ENCODE measurements around the gene USH1G.

The USH1G gene

GRCh38 chr17:74953134-74953687, 30.2 kb upstream of the USH1G start:
- no peak for DNase-seq

DNA sequence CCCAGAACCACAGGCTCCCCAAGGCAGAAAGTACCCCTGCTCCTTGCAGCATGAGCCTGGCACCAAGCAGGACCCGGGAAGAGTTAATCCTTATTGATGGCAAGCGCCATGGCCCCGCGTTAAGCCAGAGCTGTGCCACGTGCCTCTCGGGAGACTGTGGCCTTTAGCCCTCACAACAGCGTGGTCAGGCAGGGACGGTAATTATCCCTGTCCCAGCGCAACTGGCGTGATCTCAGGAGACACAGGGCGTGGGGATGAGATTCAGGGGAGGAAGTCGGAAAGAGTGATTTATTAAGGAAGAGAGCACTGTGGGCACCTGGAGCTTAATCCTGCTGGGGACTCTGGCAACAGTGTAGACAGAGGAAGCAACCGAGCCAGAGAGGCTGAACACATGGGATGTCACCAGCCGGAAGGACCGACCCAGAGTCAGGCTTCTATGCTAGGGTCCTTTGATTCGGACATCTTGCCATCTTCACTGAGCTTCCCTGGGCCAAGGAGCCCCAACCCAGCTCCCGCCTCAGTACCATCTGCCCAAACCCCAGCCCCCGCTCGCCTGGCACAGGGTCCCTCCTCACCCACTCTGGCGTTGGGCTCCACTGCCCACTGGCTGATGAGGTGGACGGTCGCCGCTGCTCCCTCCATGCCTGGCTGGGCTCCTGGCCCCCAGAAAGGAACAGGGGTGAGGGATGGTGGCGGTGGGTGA, 29.5 kb upstream of the USH1G start:
- no peak for DNase-seq

GRCh38 chr17:74951680-74952421, 28.8 kb upstream of the USH1G start:
- no peak for DNase-seq

DNA sequence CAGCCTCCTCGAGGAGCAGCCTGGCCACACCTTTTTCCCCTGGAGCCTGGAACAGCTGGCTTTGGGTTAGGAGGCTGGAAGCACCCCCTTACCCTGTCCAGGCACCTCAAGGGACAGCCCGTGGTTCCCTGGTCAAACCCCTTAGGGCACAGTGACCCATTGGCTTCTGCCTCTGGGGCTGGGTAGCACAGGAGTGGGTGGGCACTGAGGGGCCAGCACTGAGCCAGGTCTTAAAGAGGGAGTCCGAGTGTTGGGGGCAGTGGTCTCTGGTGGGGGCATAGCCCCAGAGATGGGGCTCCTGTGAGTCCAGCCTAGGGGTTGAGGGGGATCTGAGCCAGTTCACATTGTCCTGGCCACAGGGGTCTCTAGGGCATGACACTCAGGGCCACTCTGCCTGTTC, 28.0 kb upstream of the USH1G start:
- DNase-seq, result no peak

GRCh38 chr17:74950207-74950606, 27.2 kb upstream of the USH1G start:
- DNase-seq, result no peak

GRCh38 chr17:74949455-74950115, 26.5 kb upstream of the USH1G start:
- DNase-seq, result no peak

DNA sequence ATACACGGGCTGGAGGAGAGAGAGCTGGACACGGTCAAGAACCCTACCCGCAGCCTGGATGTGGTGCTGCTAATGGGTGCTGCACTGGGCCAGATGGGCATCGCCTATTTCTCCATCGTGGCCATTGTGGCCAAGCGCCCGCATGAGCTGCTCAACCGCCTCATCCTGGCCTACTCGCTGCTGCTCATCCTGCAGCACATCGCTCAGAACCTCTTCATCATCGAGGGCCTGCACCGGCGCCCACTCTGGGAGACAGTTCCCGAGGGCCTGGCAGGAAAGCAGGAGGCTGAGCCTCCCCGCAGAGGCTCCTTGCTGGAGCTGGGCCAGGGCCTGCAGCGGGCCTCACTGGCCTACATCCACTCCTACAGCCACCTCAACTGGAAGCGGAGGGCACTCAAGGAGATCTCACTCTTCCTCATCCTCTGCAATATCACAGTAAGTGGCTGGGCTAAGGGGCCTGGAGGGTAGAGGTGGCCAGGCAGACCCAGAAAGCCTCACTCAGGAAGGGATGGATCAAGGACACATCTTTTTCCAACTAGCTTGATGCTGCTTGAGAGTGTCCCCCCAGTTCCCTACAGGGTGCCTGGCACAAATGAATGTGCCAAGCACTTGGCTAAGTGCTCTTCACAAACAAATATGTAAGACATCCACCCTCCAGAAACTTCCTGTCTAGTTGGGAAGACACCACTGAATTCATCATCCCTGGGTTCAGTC, 24.1 kb upstream of the USH1G start:
- DNase-seq, result no peak

DNA sequence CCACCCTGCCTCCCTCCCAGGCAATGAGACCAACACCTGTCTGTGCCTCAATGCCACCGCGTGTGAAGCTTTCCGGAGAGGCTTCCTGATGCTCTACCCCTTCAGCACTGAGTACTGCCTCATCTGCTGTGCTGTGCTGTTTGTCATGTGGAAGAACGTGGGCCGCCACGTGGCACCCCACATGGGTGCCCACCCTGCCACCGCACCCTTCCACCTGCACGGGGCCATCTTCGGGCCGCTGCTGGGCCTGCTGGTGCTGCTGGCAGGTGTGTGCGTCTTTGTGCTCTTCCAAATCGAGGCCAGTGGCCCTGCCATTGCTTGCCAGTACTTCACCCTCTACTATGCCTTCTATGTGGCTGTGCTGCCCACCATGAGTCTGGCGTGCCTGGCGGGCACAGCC, 23.6 kb upstream of the USH1G start:
- DNase-seq, result no peak

DNA sequence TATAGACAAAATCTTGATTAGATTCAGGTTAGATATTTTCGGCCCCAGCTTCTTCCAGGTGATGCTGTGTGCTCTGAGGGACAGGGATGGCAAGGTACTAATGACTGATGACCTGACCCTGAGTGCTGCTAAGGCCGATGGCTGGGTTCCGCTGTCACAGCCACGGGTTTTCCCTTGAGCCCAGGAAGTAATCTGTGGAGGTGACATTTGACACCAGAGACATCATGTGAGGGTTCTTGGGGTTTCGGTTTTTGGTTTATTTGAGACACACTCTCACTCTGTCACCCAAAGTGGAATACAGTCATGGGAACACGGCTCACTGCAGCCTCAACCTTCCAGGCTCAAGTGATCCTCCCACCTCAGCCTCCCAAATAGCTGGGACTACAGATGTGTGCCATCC, 22.5 kb upstream of the USH1G start:
- peak; percentile 14 for DNase-seq

GRCh38 chr17:74943808-74944522, 20.9 kb upstream of the USH1G start:
- no peak for DNase-seq

DNA sequence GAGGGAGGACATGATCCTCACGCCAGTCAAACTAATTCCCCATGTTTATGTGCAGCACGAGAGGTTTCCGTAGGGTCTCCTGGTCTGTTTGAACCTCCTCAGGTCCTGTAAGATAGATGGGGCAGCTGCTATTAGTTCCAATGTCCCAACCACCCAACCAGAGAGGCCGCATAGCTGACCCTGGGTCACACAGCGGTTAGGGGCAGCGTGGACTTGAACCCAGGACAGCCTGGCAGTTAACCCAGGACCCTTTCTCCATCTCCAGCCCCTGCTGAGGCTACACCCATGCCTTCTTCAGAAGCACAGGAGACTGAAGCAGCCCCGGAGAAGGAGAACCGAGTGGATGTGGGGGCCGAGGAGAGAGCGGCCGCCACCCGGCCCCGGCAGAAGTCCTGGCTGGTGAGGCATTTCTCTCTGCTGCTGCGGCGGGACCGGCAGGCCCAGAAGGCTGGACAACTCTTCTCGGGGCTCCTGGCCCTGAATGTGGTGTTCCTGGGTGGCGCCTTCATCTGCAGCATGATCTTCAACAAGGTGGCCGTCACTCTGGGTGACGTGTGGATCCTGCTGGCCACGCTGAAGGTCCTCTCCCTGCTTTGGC, 18.2 kb upstream of the USH1G start:
- DNase-seq, result no peak

DNA sequence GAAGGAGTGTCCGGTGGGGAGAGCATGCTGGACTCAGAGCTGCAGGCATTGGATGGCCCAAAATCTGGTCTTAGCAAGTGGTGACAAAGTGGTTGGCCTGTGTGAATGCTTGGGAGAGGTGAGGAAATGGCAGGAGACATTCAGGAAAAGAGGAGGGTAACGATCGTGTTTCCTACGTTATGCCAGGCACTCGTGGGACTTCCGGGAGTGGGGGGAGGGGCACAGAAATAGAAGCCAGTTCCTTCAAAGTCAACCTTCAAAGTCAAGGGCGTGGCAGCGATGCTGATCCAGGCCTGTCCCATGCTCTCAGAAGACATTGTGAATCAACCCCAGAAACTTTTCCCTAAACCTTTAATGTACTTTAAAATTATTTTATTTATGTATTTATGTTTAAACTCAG, 16.5 kb upstream of the USH1G start:
- no peak for DNase-seq

- no peak for DNase-seq
Measured at GRCh38 chr17:74938194-74938950, 15.3 kb upstream of the USH1G start.

- no peak for DNase-seq
Measured at GRCh38 chr17:74937064-74938051, 14.3 kb upstream of the USH1G start.

GRCh38 chr17:74936470-74936799, 13.4 kb upstream of the USH1G start:
- DNase-seq, result no peak

GRCh38 chr17:74935585-74936469, 12.8 kb upstream of the USH1G start, which contains the start of gene OTOP3:
OTOP3 (plus strand) TSS chr17:74935898; CDS start chr17:74935922, 24 bp downstream.
- no peak for DNase-seq

GRCh38 chr17:74935048-74935447, 12.0 kb upstream of the USH1G start:
- no peak for DNase-seq

DNA sequence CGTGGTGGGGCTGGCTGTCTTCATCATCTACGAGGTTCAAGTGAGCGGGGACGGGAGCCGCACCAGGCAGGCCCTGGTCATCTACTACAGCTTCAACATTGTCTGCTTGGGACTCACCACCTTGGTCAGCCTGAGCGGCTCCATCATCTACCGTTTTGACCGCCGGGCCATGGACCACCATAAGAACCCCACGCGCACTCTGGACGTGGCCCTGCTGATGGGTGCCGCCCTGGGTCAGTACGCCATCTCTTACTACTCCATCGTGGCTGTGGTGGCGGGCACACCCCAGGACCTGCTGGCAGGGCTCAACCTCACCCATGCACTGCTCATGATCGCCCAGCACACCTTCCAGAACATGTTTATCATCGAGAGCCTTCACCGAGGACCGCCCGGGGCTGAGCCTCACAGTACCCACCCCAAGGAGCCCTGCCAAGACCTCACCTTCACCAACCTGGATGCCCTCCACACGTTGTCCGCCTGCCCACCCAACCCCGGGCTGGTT, 7.5 kb upstream of the USH1G start:
- DNase-seq, result no peak

- DNase-seq, result no peak
Measured at GRCh38 chr17:74928786-74929185, 5.7 kb upstream of the USH1G start.

Data from activated CD4-positive, alpha-beta T cell treated with anti-CD3 and anti-CD28 coated beads, Interleukin-10, Interleukin-2, amounts not matched to agents 100 ng/mL and 50 ng/mL, durations not matched to agents 16 hours and 8 hours (primary cell).